NCI-H82 treated with DMSO at 0.1 percent for 48 hours (cell line): ENCODE data around the gene GJD3.

Experiments used
- DNase-seq: peaks from one replicate; lab custom pipeline; 2025; ENCODE audit not compliant: unreplicated experiment; lab: John Stamatoyannopoulos, UW

Gene GJD3

DNA sequence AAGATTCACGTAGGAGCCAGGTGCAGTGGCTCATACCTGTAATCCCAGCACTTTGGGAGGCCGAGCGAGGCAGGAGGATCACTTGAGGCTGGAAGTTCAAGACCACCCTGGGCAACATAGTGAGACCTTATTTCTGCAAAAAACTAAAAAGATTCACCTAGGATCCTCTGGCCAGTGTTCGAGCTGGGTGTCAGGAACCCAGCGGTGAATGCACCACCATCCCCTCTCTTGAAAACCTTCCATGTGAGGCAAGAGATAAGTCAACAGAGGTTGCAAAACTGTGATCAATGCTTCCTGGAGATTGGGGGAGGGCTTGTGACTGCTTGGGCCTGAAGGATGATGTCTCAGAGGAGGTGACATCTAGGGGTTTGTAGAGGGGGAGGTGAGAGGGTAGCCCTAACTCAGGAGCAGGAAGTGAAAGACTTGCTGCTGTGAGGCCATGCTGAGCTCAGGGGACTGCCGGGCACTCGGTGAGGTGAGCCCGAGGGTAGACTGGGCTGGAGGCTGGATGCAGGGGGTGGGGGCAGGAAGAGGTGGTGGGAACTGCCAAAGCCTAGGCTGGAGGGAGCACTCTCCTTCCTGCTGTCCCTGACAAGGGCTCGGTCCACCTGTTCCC is 11.7 kb downstream of the GJD3 start:
- DNase-seq: no peak

DNA sequence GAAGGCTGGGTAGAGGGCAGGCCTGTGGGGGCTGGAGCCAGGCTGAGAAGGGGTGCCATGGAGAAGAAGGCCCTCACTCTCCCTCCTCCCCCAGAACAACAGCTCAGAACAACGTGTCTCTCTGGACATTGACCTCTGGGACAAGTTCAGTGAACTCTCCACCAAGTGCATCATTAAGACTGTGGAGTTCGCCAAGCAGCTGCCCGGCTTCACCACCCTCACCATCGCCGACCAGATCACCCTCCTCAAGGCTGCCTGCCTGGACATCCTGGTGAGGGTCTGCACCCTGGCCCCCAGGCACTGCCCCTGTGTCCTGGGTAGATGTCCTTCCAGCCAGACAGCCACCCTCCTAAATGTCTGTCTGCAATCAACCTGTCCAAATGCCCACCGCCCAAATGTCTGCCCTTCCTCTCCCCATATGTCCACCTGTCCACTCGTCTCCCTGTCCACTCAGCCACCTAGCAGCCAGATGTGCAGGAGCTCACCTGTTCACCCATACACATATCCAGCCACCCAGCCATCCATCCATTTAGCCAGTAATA is 12.2 kb downstream of the GJD3 start:
- DNase-seq: no peak

DNA sequence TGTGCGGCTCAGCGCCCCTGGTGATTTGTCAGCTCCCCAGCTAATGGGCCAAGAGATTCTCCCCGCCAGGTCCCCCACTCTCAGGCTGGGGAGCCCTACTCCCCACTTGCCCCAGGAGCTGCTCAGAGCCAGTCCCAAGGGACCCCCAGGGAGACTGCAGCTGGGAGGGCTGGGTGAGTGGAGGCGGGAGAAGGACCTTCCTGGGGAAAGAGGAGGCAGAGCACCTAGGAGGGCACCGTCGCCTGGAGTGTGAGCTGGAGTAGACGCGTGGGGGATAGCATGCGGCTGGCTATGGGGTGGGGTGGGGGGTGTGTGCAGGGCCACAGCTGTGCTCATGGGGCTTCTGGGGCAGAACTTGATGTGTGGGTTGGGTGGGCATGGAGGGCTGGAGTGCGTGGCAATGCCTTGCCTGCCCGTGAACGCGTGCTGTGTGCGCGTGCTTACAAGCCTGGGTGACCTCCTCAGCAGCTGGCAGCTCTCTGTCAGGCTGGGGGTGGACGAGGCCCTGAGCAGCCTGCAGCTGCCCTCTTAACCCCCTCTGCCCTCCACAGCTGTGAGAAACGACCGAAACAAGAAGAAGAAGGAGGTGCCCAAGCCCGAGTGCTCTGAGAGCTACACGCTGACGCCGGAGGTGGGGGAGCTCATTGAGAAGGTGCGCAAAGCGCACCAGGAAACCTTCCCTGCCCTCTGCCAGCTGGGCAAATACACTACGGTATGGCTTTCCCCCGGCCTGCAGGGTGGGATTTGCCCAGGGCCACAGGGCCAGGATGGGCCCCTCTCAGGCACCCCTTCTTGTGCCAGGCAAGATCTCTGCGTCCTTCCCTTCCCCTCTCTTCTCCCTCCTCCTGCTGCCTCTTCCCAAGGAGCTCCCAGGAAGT is 12.9 kb downstream of the GJD3 start:
- DNase-seq: peak; percentile 39

DNA sequence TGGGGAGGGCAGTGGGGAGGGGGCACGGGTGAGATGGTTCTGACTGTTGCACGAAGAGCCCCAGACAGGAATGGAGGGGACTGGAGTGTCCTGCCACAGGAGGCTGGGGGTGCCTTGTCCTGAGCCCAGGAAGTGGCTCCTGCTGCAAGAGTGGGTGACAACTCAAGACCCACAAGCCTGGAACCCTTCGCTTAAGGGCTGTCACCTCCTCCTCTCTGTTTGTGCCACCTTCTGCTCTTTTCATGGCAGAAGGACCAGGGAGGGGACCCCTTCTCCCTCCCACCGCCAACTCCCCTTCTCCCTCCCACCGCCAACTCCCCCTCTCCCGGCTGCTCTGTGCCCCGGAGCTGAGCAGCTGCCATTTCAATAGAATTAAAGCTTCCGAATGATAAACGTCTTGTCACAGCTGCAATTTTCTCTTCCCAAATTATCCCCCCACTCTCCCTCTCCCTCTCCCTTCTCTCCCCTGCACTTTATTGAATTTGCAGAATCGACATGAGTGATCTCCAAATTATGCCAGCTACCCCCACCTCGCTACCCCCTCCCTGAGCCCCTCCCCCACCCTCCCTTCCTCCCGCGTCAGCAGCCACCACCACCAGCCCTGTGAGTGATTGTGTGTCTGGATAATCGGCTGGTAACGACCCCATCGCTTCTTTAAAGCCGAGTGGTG is 13.7 kb downstream of the GJD3 start:
- peak; percentile 83 for DNase-seq

GRCh38 chr17:40349895-40350688 is 14.4 kb downstream of the GJD3 start:
- DNase-seq: peak; percentile 68

DNA sequence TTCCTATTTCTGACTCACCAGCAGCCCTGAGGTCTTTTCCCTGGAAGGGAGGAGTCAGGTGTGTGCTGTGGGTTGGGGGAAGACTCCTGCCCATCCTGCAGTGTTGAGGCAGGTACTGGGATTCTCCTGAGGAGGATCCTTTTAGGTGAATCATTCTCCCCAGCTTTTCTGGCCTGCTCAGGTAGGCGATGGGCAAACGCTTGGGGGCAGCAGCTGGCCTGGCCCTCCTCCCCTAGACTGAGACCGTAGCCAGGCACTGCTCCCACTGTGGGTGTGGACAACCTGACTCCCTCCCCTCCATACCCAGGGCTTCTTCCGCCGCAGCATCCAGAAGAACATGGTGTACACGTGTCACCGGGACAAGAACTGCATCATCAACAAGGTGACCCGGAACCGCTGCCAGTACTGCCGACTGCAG is 15.1 kb downstream of the GJD3 start:
- DNase-seq: no peak

DNA sequence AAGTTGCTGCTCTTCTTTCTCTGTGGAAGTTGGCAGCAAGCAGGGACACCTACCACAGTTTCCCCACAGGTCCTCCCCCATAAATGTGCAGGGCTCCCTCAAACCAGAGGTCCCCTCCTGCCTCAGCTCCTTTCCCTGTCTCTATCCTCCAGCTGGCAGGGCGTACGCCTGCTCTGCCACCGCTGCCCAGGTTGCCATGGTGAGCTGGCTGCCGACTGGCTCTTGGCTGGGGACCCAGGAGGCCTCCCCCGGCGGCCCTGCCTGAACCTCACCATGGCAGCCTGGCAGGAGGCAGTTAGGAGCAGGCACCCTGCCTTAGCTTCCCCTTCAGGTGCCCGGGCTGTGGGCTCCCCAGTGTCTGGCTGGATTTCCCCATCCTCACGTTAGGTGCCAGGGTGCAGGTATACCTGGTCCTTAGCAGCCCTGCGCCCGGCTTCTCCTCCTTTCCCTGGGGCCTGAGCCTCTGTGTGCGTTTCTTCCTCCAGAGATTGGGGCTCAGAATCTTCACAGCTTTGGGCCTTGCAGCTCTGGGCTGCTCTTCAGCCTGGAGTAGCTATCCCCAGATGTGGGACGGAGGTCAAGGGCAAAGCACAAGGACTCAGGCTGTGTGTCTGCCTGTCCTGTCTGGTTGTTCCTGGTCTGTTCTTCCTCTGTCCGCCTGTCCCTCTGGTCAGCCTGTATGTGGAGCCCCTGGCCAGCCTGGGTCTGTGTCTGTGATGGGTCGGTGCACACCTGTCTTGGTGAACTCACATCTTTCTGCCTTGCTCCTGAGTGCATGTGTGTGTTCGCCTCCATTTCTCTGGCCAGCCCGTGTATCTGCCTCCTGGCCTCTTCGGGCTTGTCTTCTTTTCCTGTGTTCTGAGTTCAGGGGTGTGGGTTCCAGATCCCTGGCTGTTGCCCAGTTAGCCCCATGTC is 15.7 kb downstream of the GJD3 start:
- DNase-seq: no peak

DNA sequence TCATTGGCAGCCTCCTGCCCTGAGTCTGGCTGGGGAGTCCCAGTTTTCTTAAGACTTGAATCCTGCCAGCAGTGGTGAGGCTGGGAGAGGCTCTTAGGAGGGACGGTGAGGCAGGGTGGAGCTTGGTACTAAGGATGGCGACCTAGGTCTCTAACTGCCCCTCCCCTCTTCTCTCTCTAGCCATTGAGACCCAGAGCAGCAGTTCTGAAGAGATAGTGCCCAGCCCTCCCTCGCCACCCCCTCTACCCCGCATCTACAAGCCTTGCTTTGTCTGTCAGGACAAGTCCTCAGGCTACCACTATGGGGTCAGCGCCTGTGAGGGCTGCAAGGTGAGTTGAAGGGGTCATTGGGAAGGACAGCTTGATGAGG is 16.4 kb downstream of the GJD3 start:
- no peak for DNase-seq

DNA sequence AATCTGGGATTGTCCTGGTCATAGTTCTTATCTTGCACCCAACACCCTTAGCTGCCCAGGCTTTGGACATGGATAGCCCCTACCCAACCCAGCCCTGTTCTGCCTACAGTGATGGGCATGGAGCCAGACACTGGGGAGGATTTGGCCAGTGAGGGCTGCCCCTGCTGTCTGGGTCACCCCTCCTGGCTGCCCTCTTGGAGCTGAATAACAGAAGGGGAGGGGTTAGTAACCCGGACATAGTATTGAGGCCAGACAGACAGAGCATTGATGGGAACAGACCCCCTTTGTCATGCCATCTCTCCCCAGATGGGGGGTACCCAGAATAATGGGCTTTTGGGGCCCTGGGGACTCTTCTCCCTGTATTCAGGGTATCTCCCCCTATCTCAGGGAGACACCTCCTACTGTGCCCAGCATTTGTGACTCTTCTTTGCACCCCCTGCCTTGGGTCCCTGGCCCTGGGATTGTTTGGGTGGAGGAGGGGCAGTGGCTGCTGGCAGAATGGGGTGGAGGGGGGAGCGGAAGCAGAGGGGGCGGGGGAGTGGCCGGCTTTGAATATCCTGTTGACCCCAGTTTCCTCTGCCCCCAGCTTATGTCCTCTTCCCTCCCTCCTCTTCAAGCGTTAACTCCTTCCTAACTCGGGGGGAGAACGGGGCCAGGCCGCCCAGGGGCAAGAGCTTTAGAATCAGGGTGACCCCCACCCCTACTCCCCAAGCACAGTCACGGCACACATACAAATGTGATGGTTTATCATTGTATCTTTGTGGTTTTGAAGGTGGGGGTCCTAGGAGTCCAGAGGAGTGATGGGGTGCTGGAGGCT is 17.0 kb downstream of the GJD3 start:
- no peak for DNase-seq

GRCh38 chr17:40346765-40347158 is 17.8 kb downstream of the GJD3 start:
- DNase-seq: no peak

GRCh38 chr17:40345994-40346764 is 18.4 kb downstream of the GJD3 start:
- no peak for DNase-seq

GRCh38 chr17:40345161-40345993 is 19.2 kb downstream of the GJD3 start:
- no peak for DNase-seq

DNA sequence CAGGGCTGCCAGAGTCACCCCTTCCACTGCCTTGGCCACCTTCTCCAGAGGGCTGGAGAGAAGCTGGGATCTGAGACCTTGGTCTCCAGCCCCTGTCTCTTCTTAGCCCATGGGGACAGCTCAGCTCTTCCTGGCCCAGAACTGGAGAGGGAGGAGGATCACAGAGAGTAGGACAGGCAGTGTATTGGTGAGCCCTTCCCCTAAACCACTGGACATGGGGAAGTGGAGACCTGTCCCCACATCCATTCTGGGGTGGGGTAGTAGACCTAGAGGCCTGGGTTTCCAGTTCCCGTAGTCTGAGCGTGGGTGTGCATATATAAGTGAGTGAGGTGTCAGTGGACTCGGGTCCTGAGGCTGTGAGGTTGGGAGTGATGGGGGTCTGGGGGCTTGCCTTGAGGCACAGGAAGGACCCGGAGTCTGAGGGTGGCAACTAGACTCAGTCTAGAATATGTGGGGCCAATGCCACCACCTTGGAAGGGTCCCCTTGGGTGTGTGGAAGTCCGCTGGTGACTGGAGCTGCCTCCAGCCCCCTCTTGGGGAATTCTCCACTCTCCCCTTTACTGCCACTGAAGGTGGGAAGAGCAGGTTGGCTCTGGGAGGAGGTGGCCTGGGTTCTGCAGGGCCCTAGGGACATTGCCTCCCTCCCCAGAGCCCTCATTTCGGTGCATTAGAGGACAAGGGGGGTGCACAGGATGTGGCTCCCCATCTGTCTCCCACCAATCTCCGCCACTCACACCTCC is 19.9 kb downstream of the GJD3 start:
- no peak for DNase-seq

DNA sequence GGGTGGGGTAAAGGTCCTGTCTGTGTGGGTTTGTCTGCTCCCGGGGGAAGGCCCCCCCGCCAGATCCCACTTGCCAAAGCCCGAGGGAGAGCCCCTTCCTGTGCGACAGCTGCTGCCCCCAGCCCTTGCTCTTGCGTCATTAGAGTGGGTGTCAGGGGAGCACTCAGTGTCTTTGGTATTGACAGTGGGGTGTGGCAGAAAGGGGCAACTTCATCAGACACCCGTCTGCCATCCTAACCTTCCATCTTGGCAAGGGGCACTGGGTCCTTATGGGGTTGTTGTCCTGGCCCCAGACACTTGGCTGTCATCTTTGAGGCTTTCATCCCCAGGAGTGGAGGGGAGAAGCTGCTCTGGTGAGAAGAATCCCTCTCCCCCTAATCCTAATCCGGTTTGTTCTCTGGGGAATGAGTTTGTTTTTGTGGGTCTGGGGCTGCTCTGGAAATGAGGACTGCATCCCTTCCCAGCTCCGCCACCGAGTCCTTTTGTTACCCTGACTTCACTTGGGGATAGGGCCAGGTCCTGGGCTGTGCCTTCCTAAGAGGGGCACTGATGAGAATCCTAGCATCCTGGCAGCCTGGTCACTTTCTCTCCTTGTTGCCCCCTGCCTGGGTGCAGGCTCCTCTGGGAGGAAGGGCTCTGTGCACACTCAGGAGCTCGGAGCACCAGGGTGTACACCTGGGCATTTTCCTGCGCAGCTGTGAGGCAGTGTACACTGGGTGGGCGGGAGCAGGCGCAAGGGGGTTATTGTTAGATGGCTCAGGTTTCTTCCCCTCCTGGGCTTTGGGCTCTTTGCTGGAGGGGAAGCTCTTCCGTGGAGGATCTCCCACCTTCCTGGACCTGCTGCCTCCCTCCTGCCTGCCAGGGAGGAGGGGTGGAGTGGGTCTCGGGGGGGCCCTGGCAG is 21.1 kb downstream of the GJD3 start:
- peak; percentile 77 for DNase-seq

GRCh38 chr17:40342504-40343218 is 21.9 kb downstream of the GJD3 start:
- DNase-seq: no peak
